ENCODE data around the gene DCN. TPM values are rescaled to one million over a fixed set of nuclear protein-coding genes. Genes with fewer than 3 reads are reported as not detected.
A peak's percentile ranks its signal among the peaks of the same experiment; 100 is the strongest.

Gene DCN
- total RNA-seq, 1 donor from 2014 or later, result not detected

GRCh38 chr12:91178139-91178561 lies 4.5 kb downstream of the DCN start:
- Mint-ChIP-seq H3K27ac (no peak overlapping the region), H3K4me3 (no peak overlapping the region), H3K9me3 (no peaks in the 10 kb centered on the region), H3K27me3 (ENCODE audit: insufficient read depth, low read depth) (no peaks in the 10 kb centered on the region), H3K4me1 (peaks cover 15% of the 10 kb centered on the region), H3K36me3 (no peaks in the 10 kb centered on the region)
- Histone ChIP-seq H3K9ac (no peak overlapping the region), H3K27me3 (no peaks in the 10 kb centered on the region), H3K36me3 (no peaks in the 10 kb centered on the region), H2AFZ (replicated peaks) (peak overlapping the region; percentile 80), H3K4me2 (no peak overlapping the region), H3K27ac (no peak overlapping the region), H3K4me3 (no peak overlapping the region), H3K4me1 (no peaks in the 10 kb centered on the region), H3K9me3 (ENCODE audit: low read depth) (no peaks in the 10 kb centered on the region), H3F3A (ENCODE audit: low read depth) (no peaks in the 10 kb centered on the region), H3K79me2 (ENCODE audit: low read depth) (no peaks in the 10 kb centered on the region), H4K20me1 (ENCODE audit: low read depth) (no peaks in the 10 kb centered on the region)
- no peak for DNase-seq (ENCODE audit: low spot score)
- TF ChIP-seq CTCF (IDR thresholded peaks at IDR 0.05) (peak; percentile 60), EZH2 (IDR thresholded peaks at IDR 0.05) (no peak)

- Histone ChIP-seq H3K4me2 (no peak overlapping the region), H3K9ac (no peak overlapping the region)
- H3K27ac Mint-ChIP-seq, result no peak overlapping the region
These were observed 5.2 kb downstream of the DCN start for GRCh38 chr12:91177381-91177780.

GRCh38 chr12:91176915-91177314 lies 5.7 kb downstream of the DCN start:
- Histone ChIP-seq H3K36me3 (no peaks in the 10 kb centered on the region), H3K4me2 (no peak overlapping the region), H2AFZ (replicated peaks) (no peak overlapping the region), H4K20me1 (ENCODE audit: low read depth) (no peaks in the 10 kb centered on the region), H3K4me3 (no peak overlapping the region), H3K4me1 (no peaks in the 10 kb centered on the region), H3K27ac (no peak overlapping the region), H3K9me3 (ENCODE audit: low read depth) (no peaks in the 10 kb centered on the region), H3F3A (ENCODE audit: low read depth) (no peaks in the 10 kb centered on the region), H3K27me3 (no peaks in the 10 kb centered on the region), H3K9ac (no peak overlapping the region), H3K79me2 (ENCODE audit: low read depth) (no peaks in the 10 kb centered on the region)
- Mint-ChIP-seq H3K4me1 (peaks cover 8% of the 10 kb centered on the region), H3K36me3 (no peaks in the 10 kb centered on the region), H3K4me3 (no peak overlapping the region), H3K27ac (no peak overlapping the region), H3K9me3 (no peaks in the 10 kb centered on the region), H3K27me3 (ENCODE audit: insufficient read depth, low read depth) (no peaks in the 10 kb centered on the region)
- no peak for TF ChIP-seq CTCF (IDR thresholded peaks at IDR 0.05)
- TF ChIP-seq EZH2 (IDR thresholded peaks at IDR 0.05), result no peak
- no peak for TF ChIP-seq EZH2phosphoT487 (IDR thresholded peaks at IDR 0.05)
- DNase-seq (ENCODE audit: low spot score), result no peak

More at GRCh38 chr12:91177381-91177780, 5.2 kb downstream of the DCN start:
- Histone ChIP-seq H3K9me3 (ENCODE audit: low read depth) (no peaks in the 10 kb centered on the region), H3K36me3 (no peaks in the 10 kb centered on the region), H2AFZ (replicated peaks) (no peak overlapping the region), H3K4me3 (no peak overlapping the region), H3K27me3 (no peaks in the 10 kb centered on the region), H4K20me1 (ENCODE audit: low read depth) (no peaks in the 10 kb centered on the region), H3F3A (ENCODE audit: low read depth) (no peaks in the 10 kb centered on the region), H3K4me1 (no peaks in the 10 kb centered on the region), H3K27ac (no peak overlapping the region), H3K79me2 (ENCODE audit: low read depth) (no peaks in the 10 kb centered on the region)
- H3K36me3 Mint-ChIP-seq, result no peaks in the 10 kb centered on the region
- TF ChIP-seq EZH2 (IDR thresholded peaks at IDR 0.05) (no peak), EZH2phosphoT487 (IDR thresholded peaks at IDR 0.05) (no peak), CTCF (IDR thresholded peaks at IDR 0.05) (no peak)
- H3K9me3 Mint-ChIP-seq, result no peaks in the 10 kb centered on the region
- DNase-seq (ENCODE audit: low spot score), result no peak
- peaks cover 8% of the 10 kb centered on the region for H3K4me1 Mint-ChIP-seq
- H3K4me3 Mint-ChIP-seq, result no peak overlapping the region
- H3K27me3 Mint-ChIP-seq (ENCODE audit: insufficient read depth, low read depth), result no peaks in the 10 kb centered on the region

Data from neural progenitor cell (in vitro differentiated cells).